Suppressor macrophage treated with lipopolysaccharide for 1 hour (primary cell): Measurements from ENCODE around the gene CMKLR1.
A peak's percentile ranks its signal among the peaks of the same experiment; 100 is the strongest.

Source experiments
- DNase-seq, 3 donors: peaks; one replicate each; pipeline ENCODE4 v3.0.0-alpha.2; 2020 to 2022

The CMKLR1 gene

GRCh38 chr12:108335349-108336119 is 3.6 kb downstream of the CMKLR1 start:
- peak; percentile 64 to 87 (median 71) for DNase-seq

- DNase-seq: peak; percentile 95 to 98 (median 96)
Measured at GRCh38 chr12:108333898-108334699, 5.0 kb downstream of the CMKLR1 start.

GRCh38 chr12:108332791-108333382 is 6.2 kb downstream of the CMKLR1 start:
- peak; percentile 97 to 99 (median 97) for DNase-seq

GRCh38 chr12:108328420-108328819 is 10.7 kb downstream of the CMKLR1 start:
- no peak for DNase-seq

- no peak for DNase-seq
Measured at GRCh38 chr12:108327621-108328344, 11.3 kb downstream of the CMKLR1 start.

GRCh38 chr12:108326254-108326750 is 12.8 kb downstream of the CMKLR1 start:
- no peak for DNase-seq

- no peak for DNase-seq
Measured at GRCh38 chr12:108325549-108325948, 13.6 kb downstream of the CMKLR1 start.

GRCh38 chr12:108325018-108325358 is 14.1 kb downstream of the CMKLR1 start:
- DNase-seq: no peak

- DNase-seq: peak; percentile 52 to 64 (median 57)
Measured at GRCh38 chr12:108324351-108325017, 14.6 kb downstream of the CMKLR1 start.

- no peak for DNase-seq
Measured at GRCh38 chr12:108323581-108323980, 15.5 kb downstream of the CMKLR1 start.

- DNase-seq: no peak
Measured at GRCh38 chr12:108322998-108323397, 16.1 kb downstream of the CMKLR1 start.

- no peak for DNase-seq
Measured at GRCh38 chr12:108321688-108322087, 17.4 kb downstream of the CMKLR1 start.

- DNase-seq: peak in 2 of 3 donors; percentile 55 to 57
Measured at GRCh38 chr12:108320507-108321293, 18.4 kb downstream of the CMKLR1 start.

GRCh38 chr12:108319277-108320234 is 19.6 kb downstream of the CMKLR1 start:
- DNase-seq: no peak

GRCh38 chr12:108318472-108319275 is 20.4 kb downstream of the CMKLR1 start:
- DNase-seq: no peak

- DNase-seq: peak in 2 of 3 donors; percentile 87 to 89
Measured at GRCh38 chr12:108317308-108318234, 21.5 kb downstream of the CMKLR1 start.

- DNase-seq: no peak
Measured at GRCh38 chr12:108316176-108317086, 22.7 kb downstream of the CMKLR1 start.
